Osteocyte (in vitro differentiated cells): ENCODE results near the gene CCDC51. TPM values are rescaled to one million over a fixed set of nuclear protein-coding genes. Genes with fewer than 3 reads are reported as not detected.
"Not testable (repeated sequence)": the region's sequence is repeated elsewhere in the genome, so short reads cannot be mapped to it uniquely, and the experiment has no call there.

Experiments used
- DNase-seq: peaks from one replicate; pipeline ENCODE4 v3.0.0; 2021; ENCODE audit warnings: mixed read lengths; ENCODE audit not compliant: unreplicated experiment; ENCODE audit errors: extremely low spot score
- H3K27ac Mint-ChIP-seq: one replicate; pipeline ENCODE4 v1.8.0; 2021; ENCODE audit warnings: mild to moderate bottlenecking, mixed read lengths; ENCODE audit not compliant: unreplicated experiment
- H3K27me3 Mint-ChIP-seq: one replicate; pipeline ENCODE4 v1.8.0; 2021; ENCODE audit warnings: mixed read lengths; ENCODE audit not compliant: unreplicated experiment
- H3K36me3 Mint-ChIP-seq: one replicate; pipeline ENCODE4 v1.8.0; 2021; ENCODE audit warnings: mixed read lengths; ENCODE audit not compliant: unreplicated experiment
- H3K4me1 Mint-ChIP-seq: one replicate; pipeline ENCODE4 v1.8.0; 2021; ENCODE audit warnings: mixed read lengths; ENCODE audit not compliant: unreplicated experiment
- H3K4me3 Mint-ChIP-seq: one replicate; pipeline ENCODE4 v1.8.0; 2021; ENCODE audit warnings: mild to moderate bottlenecking, moderate library complexity, mixed read lengths; ENCODE audit not compliant: unreplicated experiment
- H3K9me3 Mint-ChIP-seq: one replicate; pipeline ENCODE4 v1.8.0; 2021; ENCODE audit warnings: mixed read lengths; ENCODE audit not compliant: unreplicated experiment
- CTCF ChIP-seq: fragments of 200-600 bp; sonication (generic); IDR thresholded peaks from 2 replicates; pipeline ENCODE4 v1.5.0; 2021; ENCODE audit warnings: antibody characterized with exemption, mild to moderate bottlenecking, moderate library complexity
- total RNA-seq: library from RNA; stranded (reverse); gene quantifications from 2 replicates; pipeline ENCODE4 v1.2.1, GENCODE V29; 2021

The CCDC51 gene
- total RNA-seq, 1 donor from 2014 or later, result 11.3 TPM

- Mint-ChIP-seq H3K27me3 (no peaks in the 10 kb centered on the region), H3K27ac (no peak overlapping the region), H3K4me1 (peaks cover 25% of the 10 kb centered on the region), H3K4me3 (no peak overlapping the region), H3K36me3 (peaks cover 24% of the 10 kb centered on the region), H3K9me3 (no peaks in the 10 kb centered on the region)
- DNase-seq, result peak; percentile 83
- no peak for TF ChIP-seq CTCF
Observed at GRCh38 chr3:48403533-48404439, 36.1 kb downstream of the CCDC51 start.

GRCh38 chr3:48402907-48403306, 37.0 kb downstream of the CCDC51 start:
- TF ChIP-seq CTCF, result no peak
- H3K4me3 Mint-ChIP-seq, result no peak overlapping the region
- peaks cover 19% of the 10 kb centered on the region for H3K36me3 Mint-ChIP-seq
- H3K27me3 Mint-ChIP-seq, result no peaks in the 10 kb centered on the region
- DNase-seq, result peak; percentile 70
- H3K9me3 Mint-ChIP-seq, result no peaks in the 10 kb centered on the region
- peaks cover 25% of the 10 kb centered on the region for H3K4me1 Mint-ChIP-seq
- peak overlapping the region; percentile 88 for H3K27ac Mint-ChIP-seq

- Mint-ChIP-seq H3K9me3 (no peaks in the 10 kb centered on the region), H3K4me1 (peaks cover 25% of the 10 kb centered on the region), H3K27ac (peak overlapping the region; percentile 88), H3K27me3 (no peaks in the 10 kb centered on the region), H3K36me3 (peaks cover 15% of the 10 kb centered on the region), H3K4me3 (no peak overlapping the region)
- DNase-seq, result peak; percentile 85
- no peak for TF ChIP-seq CTCF
Observed at GRCh38 chr3:48402281-48402732, 37.6 kb downstream of the CCDC51 start.

GRCh38 chr3:48401434-48401901, 38.5 kb downstream of the CCDC51 start:
- not testable (repeated sequence) for H3K4me3 Mint-ChIP-seq, H3K27me3 Mint-ChIP-seq, DNase-seq

GRCh38 chr3:48400824-48401433, 39.0 kb downstream of the CCDC51 start:
- Mint-ChIP-seq H3K9me3 (no peaks in the 10 kb centered on the region), H3K4me3 (no peak overlapping the region), H3K4me1 (peaks cover 25% of the 10 kb centered on the region), H3K27ac (peak overlapping the region; percentile 84), H3K36me3 (peaks cover 12% of the 10 kb centered on the region), H3K27me3 (peaks cover 3% of the 10 kb centered on the region)
- no peak for DNase-seq
- peak; percentile 92 for TF ChIP-seq CTCF

More at GRCh38 chr3:48401434-48401901, 38.5 kb downstream of the CCDC51 start:
- H3K27ac Mint-ChIP-seq, result peak overlapping the region; percentile 88
- peaks cover 25% of the 10 kb centered on the region for H3K4me1 Mint-ChIP-seq
- H3K36me3 Mint-ChIP-seq, result peaks cover 14% of the 10 kb centered on the region
- H3K9me3 Mint-ChIP-seq, result not testable (repeated sequence)
